HEK293 (cell line): ENCODE data around the gene FANCC.

Source experiments
- CTCF ChIA-PET: fragments of 350-600 bp; formaldehyde crosslinking; extraction: SDS; loops from one replicate; lab custom pipeline; 2021; ENCODE audit warnings: antibody characterized with exemption; lab: Yijun Ruan, JAX
- POLR2A ChIA-PET: fragments of 300-600 bp; formaldehyde crosslinking; extraction: SDS; loops from one replicate; lab custom pipeline; 2020; ENCODE audit warnings: antibody characterized with exemption, inconsistent platforms; lab: Yijun Ruan, JAX
- H3K27ac ChIP-seq: fragments of 200-500 bp; sonication (Bioruptor generic); 2 replicates; pipeline ENCODE4 v1.5.1; 2014; ENCODE audit warnings: low read depth, low read length, control low read depth, inconsistent platforms; ENCODE audit errors: extremely low read depth
- H3K36me3 ChIP-seq, 2 experiments: fragments of 200-500 bp in 1 of 2; sonication (Bioruptor generic) in 1 of 2; 1 replicate in 1 of 2; 2 replicates in 1 of 2; pipeline ENCODE4 v1.5.1; 2014 to 2017; ENCODE audit warnings: inconsistent platforms in 2 of 2, low read length in 2 of 2; ENCODE audit not compliant: control insufficient read depth in 2 of 2, insufficient read depth in 1 of 2
- H3K4me1 ChIP-seq: fragments of 200-500 bp; sonication (Bioruptor generic); 2 replicates; pipeline ENCODE4 v1.5.1; 2014; ENCODE audit warnings: mild to moderate bottlenecking, low read length, inconsistent platforms; ENCODE audit not compliant: control insufficient read depth, insufficient read depth
- H3K4me3 ChIP-seq: 2 replicates; pipeline ENCODE4 v1.5.1; 2011; ENCODE audit warnings: low read depth, mild to moderate bottlenecking, control low read depth, low read length, moderate library complexity
- H3K9me3 ChIP-seq: fragments of 200-500 bp; sonication (Bioruptor generic); 2 replicates; pipeline ENCODE4 v1.5.1; 2014; ENCODE audit warnings: low read depth, low read length, inconsistent platforms; ENCODE audit not compliant: control insufficient read depth, insufficient read depth
- BCL11A ChIP-seq: fragments of 450-650 bp; formaldehyde crosslinking; IDR thresholded peaks from 2 replicates; pipeline ENCODE4 v1.5.1; 2016; ENCODE audit warnings: low read depth, missing biosample characterization, missing genetic modification characterization
- HOXA7 ChIP-seq: sonication (generic); formaldehyde crosslinking; IDR thresholded peaks from 2 replicates; pipeline ENCODE4 v1.8.1; 2022; ENCODE audit warnings: missing genetic modification reagents, borderline replicate concordance
- KLF17 ChIP-seq: fragments of 450-650 bp; formaldehyde crosslinking; IDR thresholded peaks from 2 replicates; pipeline ENCODE4 v1.5.1; 2016; ENCODE audit warnings: missing biosample characterization, missing genetic modification characterization
- PRDM4 ChIP-seq: fragments of 450-650 bp; formaldehyde crosslinking; IDR thresholded peaks from 2 replicates; pipeline ENCODE4 v1.5.1; 2017; ENCODE audit warnings: missing biosample characterization, missing genetic modification characterization
- WT1 ChIP-seq: fragments of 450-650 bp; formaldehyde crosslinking; IDR thresholded peaks from 2 replicates; pipeline ENCODE4 v1.5.1; 2016; ENCODE audit warnings: missing biosample characterization, missing genetic modification characterization
- ZBTB20 ChIP-seq: fragments of 450-650 bp; formaldehyde crosslinking; IDR thresholded peaks from 2 replicates; pipeline ENCODE4 v1.5.1; 2016; ENCODE audit warnings: missing biosample characterization, missing genetic modification characterization
- ZBTB7A ChIP-seq: fragments of 450-650 bp; formaldehyde crosslinking; IDR thresholded peaks from 2 replicates; pipeline ENCODE4 v1.5.1; 2016; ENCODE audit warnings: low read depth, missing biosample characterization, missing genetic modification characterization
- ZFP3 ChIP-seq: fragments of 450-650 bp; formaldehyde crosslinking; IDR thresholded peaks from 2 replicates; pipeline ENCODE4 v1.5.1; 2016; ENCODE audit warnings: low read depth, missing biosample characterization, missing genetic modification characterization
- ZFP41 ChIP-seq: fragments of 450-650 bp; formaldehyde crosslinking; IDR thresholded peaks from 2 replicates; pipeline ENCODE4 v1.5.1; 2016; ENCODE audit warnings: missing biosample characterization, missing genetic modification characterization, borderline replicate concordance
- ZNF114 ChIP-seq: fragments of 450-650 bp; formaldehyde crosslinking; IDR thresholded peaks from 2 replicates; pipeline ENCODE4 v1.5.0; 2017; ENCODE audit warnings: missing biosample characterization, missing genetic modification characterization
- ZNF202 ChIP-seq: fragments of 450-650 bp; formaldehyde crosslinking; IDR thresholded peaks from 2 replicates; pipeline ENCODE4 v1.5.1; 2016; ENCODE audit warnings: missing biosample characterization, missing genetic modification characterization, borderline replicate concordance
- ZNF354C ChIP-seq: fragments of 450-650 bp; formaldehyde crosslinking; IDR thresholded peaks from 2 replicates; pipeline ENCODE4 v1.5.1; 2016; ENCODE audit warnings: missing biosample characterization, missing genetic modification characterization, low read depth, borderline replicate concordance
- ZNF362 ChIP-seq: fragments of 450-650 bp; formaldehyde crosslinking; IDR thresholded peaks from 2 replicates; pipeline ENCODE4 v1.5.1; 2016; ENCODE audit warnings: missing biosample characterization, missing genetic modification characterization
- ZNF473 ChIP-seq: fragments of 450-650 bp; formaldehyde crosslinking; IDR thresholded peaks from 2 replicates; pipeline ENCODE4 v1.5.1; 2017; ENCODE audit warnings: missing biosample characterization, missing genetic modification characterization
- ZNF48 ChIP-seq: fragments of 450-650 bp; formaldehyde crosslinking; IDR thresholded peaks from 2 replicates; pipeline ENCODE4 v1.5.1; 2016; ENCODE audit warnings: missing biosample characterization, missing genetic modification characterization
- ZNF843 ChIP-seq: fragments of 450-650 bp; formaldehyde crosslinking; IDR thresholded peaks from 2 replicates; pipeline ENCODE4 v1.5.1; 2016; ENCODE audit warnings: missing biosample characterization, missing genetic modification characterization
- ZSCAN23 ChIP-seq: fragments of 450-650 bp; formaldehyde crosslinking; IDR thresholded peaks from 2 replicates; pipeline ENCODE4 v1.5.1; 2016; ENCODE audit warnings: missing biosample characterization, missing genetic modification characterization
- TF ChIP-seq, protein P1 (sequence below): fragments of 450-650 bp; formaldehyde crosslinking; IDR thresholded peaks from 2 replicates; pipeline ENCODE4 v1.5.1; 2016; ENCODE audit warnings: missing biosample characterization, missing genetic modification characterization
- TF ChIP-seq, protein P2 (sequence below): fragments of 450-650 bp; formaldehyde crosslinking; IDR thresholded peaks from 2 replicates; pipeline ENCODE4 v1.5.1; 2016; ENCODE audit warnings: missing biosample characterization, missing genetic modification characterization

Gene FANCC

DNA sequence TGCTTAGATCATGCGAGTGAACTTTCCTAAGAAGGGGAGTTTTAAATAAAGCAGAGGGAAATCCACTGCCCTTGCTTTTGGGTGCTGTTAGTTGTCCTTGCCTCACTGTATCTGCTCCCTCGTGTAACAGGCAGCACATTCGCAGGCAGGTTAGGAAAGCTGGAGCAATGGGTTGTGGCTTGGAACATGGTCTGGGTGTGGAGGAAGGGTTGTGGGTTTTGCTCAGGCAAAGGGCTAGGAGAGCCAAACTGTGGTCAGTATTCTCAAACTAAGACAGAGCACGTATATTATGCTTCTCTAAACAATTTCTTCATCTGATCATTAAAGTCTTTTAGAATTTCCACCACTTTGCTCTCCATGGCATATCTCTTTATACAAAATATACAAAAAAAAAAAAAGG is 135.7 kb downstream of the FANCC start:
- Histone ChIP-seq H3K4me3 (no peak overlapping the region), H3K27ac (no peak overlapping the region), H3K36me3 (no peaks in the 10 kb centered on the region), H3K9me3 (no peaks in the 10 kb centered on the region), H3K4me1 (no peaks in the 10 kb centered on the region)
- ChIA-PET POLR2A (no interaction called here), CTCF (interaction anchor here (0.6 to 2.8 kb wide), 3 partner anchors 14 to 1504 kb away, joined by 3 to 11 read pairs (median 3); no protein-coding TSS in a partner anchor)
- no peak for TF ChIP-seq PRDM4 (tag by site-specific recombination)

DNA sequence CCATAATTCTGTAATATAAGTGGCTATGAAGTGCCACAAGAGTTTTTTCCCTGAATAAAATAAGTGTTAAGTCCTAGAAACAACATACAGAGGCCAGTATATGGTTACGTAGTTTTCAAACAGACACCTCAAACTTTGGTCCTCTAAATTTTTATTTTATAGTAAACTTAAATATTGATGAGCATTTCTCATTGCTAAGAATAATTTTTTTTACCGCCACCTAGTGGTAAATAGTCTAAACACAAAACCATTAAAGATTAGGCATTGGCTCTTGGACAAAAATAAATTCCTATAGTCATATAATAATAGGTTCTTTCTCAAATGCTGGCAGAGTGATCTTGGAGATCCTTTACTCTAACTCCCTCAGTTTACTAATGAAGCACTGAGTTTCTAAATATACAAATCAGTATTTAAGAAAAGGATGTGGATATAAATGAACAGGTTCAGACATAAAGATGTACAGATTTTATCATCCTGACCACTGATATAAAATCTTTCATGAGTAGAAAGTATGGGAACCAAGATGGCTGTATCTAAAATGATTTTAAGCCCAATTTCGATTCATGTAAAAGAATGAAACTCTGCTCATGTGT is 136.2 kb downstream of the FANCC start:
- ChIA-PET POLR2A (no interaction called here), CTCF (interaction anchor here (0.6 to 3.8 kb wide), 4 partner anchors 9 to 1086 kb away, joined by 3 to 18 read pairs (median 8); no protein-coding TSS in a partner anchor)
- Histone ChIP-seq H3K4me3 (no peak overlapping the region), H3K4me1 (no peaks in the 10 kb centered on the region), H3K9me3 (no peaks in the 10 kb centered on the region), H3K27ac (no peak overlapping the region), H3K36me3 (no peaks in the 10 kb centered on the region)
- TF ChIP-seq PRDM4 (tag by site-specific recombination), result no peak
- no peak for TF ChIP-seq ZBTB7A (tag by site-specific recombination)
- no peak for TF ChIP-seq WT1 (tag by site-specific recombination)
- TF ChIP-seq ZFP41, result no peak
- no peak for TF ChIP-seq ZBTB20 (tag by site-specific recombination)
- TF ChIP-seq ZNF473, result no peak

GRCh38 chr9:95177617-95178016 is 139.9 kb downstream of the FANCC start:
- Histone ChIP-seq H3K36me3 (no peaks in the 10 kb centered on the region), H3K4me1 (no peaks in the 10 kb centered on the region), H3K9me3 (no peaks in the 10 kb centered on the region), H3K4me3 (no peak overlapping the region), H3K27ac (no peak overlapping the region)
- ChIA-PET CTCF (interaction anchor here (2.6 to 3.8 kb wide), 2 partner anchors 10 to 13 kb away, joined by 18 to 19 read pairs; no protein-coding TSS in a partner anchor), POLR2A (no interaction called here)
- TF ChIP-seq KLF17 (tag by site-specific recombination), result no peak
- TF ChIP-seq ZNF48 (tag by site-specific recombination), result no peak
- TF ChIP-seq ZNF473, result no peak
- TF ChIP-seq HOXA7, result no peak
- no peak for TF ChIP-seq ZNF362 (tag by site-specific recombination)
- no peak for TF ChIP-seq ZNF114 (tag by site-specific recombination)
- no peak for TF ChIP-seq BCL11A
- TF ChIP-seq ZBTB7A (tag by site-specific recombination), result no peak
- TF ChIP-seq, protein P1, sequence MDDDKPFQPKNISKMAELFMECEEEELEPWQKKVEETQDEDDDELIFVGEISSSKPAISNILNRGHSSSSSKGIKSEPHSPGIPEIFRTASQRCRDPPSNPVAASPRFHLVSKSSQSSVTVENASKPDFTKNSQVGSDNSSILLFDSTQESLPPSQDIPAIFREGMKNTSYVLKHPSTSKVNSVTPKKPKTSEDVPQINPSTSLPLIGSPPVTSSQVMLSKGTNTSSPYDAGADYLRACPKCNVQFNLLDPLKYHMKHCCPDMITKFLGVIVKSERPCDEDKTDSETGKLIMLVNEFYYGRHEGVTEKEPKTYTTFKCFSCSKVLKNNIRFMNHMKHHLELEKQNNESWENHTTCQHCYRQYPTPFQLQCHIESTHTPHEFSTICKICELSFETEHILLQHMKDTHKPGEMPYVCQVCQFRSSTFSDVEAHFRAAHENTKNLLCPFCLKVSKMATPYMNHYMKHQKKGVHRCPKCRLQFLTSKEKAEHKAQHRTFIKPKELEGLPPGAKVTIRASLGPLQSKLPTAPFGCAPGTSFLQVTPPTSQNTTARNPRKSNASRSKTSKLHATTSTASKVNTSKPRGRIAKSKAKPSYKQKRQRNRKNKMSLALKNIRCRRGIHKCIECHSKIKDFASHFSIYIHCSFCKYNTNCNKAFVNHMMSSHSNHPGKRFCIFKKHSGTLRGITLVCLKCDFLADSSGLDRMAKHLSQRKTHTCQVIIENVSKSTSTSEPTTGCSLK (tag by site-specific recombination), result no peak
- TF ChIP-seq ZNF843 (tag by site-specific recombination), result no peak
- no peak for TF ChIP-seq ZFP3
- TF ChIP-seq, protein P2, sequence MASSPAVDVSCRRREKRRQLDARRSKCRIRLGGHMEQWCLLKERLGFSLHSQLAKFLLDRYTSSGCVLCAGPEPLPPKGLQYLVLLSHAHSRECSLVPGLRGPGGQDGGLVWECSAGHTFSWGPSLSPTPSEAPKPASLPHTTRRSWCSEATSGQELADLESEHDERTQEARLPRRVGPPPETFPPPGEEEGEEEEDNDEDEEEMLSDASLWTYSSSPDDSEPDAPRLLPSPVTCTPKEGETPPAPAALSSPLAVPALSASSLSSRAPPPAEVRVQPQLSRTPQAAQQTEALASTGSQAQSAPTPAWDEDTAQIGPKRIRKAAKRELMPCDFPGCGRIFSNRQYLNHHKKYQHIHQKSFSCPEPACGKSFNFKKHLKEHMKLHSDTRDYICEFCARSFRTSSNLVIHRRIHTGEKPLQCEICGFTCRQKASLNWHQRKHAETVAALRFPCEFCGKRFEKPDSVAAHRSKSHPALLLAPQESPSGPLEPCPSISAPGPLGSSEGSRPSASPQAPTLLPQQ (tag by site-specific recombination), result no peak
- TF ChIP-seq ZNF202 (tag by site-specific recombination), result no peak
- no peak for TF ChIP-seq ZSCAN23 (tag by site-specific recombination)
- no peak for TF ChIP-seq ZNF354C (tag by site-specific recombination)
